K562 (cell line): ENCODE results near the gene STYXL1. TPM values are rescaled to one million over a fixed set of nuclear protein-coding genes. Genes with fewer than 3 reads are reported as not detected.

Experiments used
- ATAC-seq: fragments of 200-7000 bp; cut with Tn5 transposase; 3 replicates; pipeline ENCODE4 v1.9.1; 2020; ENCODE audit warnings: moderate library complexity
- BruUV-seq: library from RNA; stranded (reverse); fragments of 400-500 nt; replicated peaks from 2 replicates; lab custom pipeline; 2021; lab: Mats Ljungman, UMichigan
- CTCF ChIA-PET: fragments of 300-600 bp; formaldehyde crosslinking; extraction: SDS; loops from one replicate; lab custom pipeline; 2021; ENCODE audit warnings: low intra/inter-chr PET ratio; lab: Yijun Ruan, JAX
- POLR2A ChIA-PET: fragments of 300-600, 350-650 bp; sonication (Branson Sonifier 250); formaldehyde crosslinking; extraction: SDS; loops from one replicate; lab custom pipeline; 2021; ENCODE audit warnings: antibody characterized with exemption, inconsistent platforms; lab: Yijun Ruan, JAX
- DNase-seq, 4 experiments: peaks; one replicate each; pipeline versions ENCODE4 v3.0.0 to v3.0.0-alpha.2; 2011 to 2018; ENCODE audit warnings: low spot score in 3 of 4, mixed read lengths in 3 of 4; ENCODE audit errors: extremely low read depth in 1 of 4
- FAIRE-seq: peaks from 2 replicates; lab custom pipeline; 2011; peaks lifted over from hg19 to GRCh38; lab: Jason Lieb, UNC
- H2AFZ ChIP-seq: 2 replicates; pipeline ENCODE4 v1.6.0; 2011; ENCODE audit warnings: low read depth, low read length, control low read depth, inconsistent platforms
- H3K27ac ChIP-seq: fragments of 200-600 bp; 3 replicates; pipeline ENCODE4 v1.8.0; 2011; ENCODE audit warnings: low read depth, mild to moderate bottlenecking, control low read depth, inconsistent platforms, low read length, moderate library complexity, mixed read lengths; ENCODE audit errors: extremely low read depth
- H3K27me3 ChIP-seq, 2 experiments: fragments of 300-600 bp in 1 of 2; 2 replicates in 1 of 2; 3 replicates in 1 of 2; pipeline versions ENCODE4 v1.6.0 to v1.8.0; 2011; ENCODE audit warnings: inconsistent platforms in 2 of 2, low read length in 2 of 2, mild to moderate bottlenecking in 1 of 2, mixed read lengths in 1 of 2, moderate library complexity in 1 of 2; ENCODE audit not compliant: control insufficient read depth in 2 of 2, insufficient read depth in 2 of 2
- H3K36me3 ChIP-seq: fragments of 300-600 bp; 3 replicates; pipeline ENCODE4 v1.8.0; 2011; ENCODE audit warnings: mild to moderate bottlenecking, low read length, inconsistent platforms; ENCODE audit not compliant: control insufficient read depth, insufficient read depth
- H3K4me1 ChIP-seq, 2 experiments: fragments of 200-600 bp in 1 of 2; replicated peaks in 1 of 2; 2 replicates in 1 of 2; 3 replicates in 1 of 2; pipeline versions ENCODE4 v1.5.1 to v1.8.0; 2011; ENCODE audit warnings: inconsistent platforms in 2 of 2, low read length in 2 of 2, mild to moderate bottlenecking in 1 of 2, mixed read lengths in 1 of 2, moderate library complexity in 1 of 2; ENCODE audit not compliant: control insufficient read depth in 2 of 2, insufficient read depth in 2 of 2
- H3K4me2 ChIP-seq: 2 replicates; pipeline ENCODE4 v1.6.1; 2011; ENCODE audit warnings: low read length, control low read depth, inconsistent platforms, mixed read lengths; ENCODE audit not compliant: insufficient read depth
- H3K4me3 ChIP-seq: fragments of 200-600 bp; sonication (generic), shearing (Covaris generic); 2 replicates; pipeline ENCODE4 v1.5.1; 2016; ENCODE audit warnings: control low read depth, inconsistent platforms
- H3K79me2 ChIP-seq: fragments of 200-600 bp; 3 replicates; pipeline ENCODE4 v1.8.0; 2011; ENCODE audit warnings: low read length, inconsistent platforms; ENCODE audit not compliant: control insufficient read depth, insufficient read depth
- H3K9ac ChIP-seq, 2 experiments: 2 replicates each; pipeline versions ENCODE4 v1.6.0 to v1.6.1; 2011; ENCODE audit warnings: low read depth in 2 of 2, low read length in 2 of 2, control low read depth in 1 of 2, inconsistent platforms in 1 of 2, mild to moderate bottlenecking in 1 of 2, mixed read lengths in 1 of 2; ENCODE audit not compliant: insufficient read depth in 1 of 2
- H3K9me1 ChIP-seq: one replicate; pipeline ENCODE4 v1.6.0; 2011; ENCODE audit warnings: inconsistent platforms, mild to moderate bottlenecking, low read length, moderate library complexity; ENCODE audit not compliant: control insufficient read depth, insufficient read depth
- H3K9me3 ChIP-seq: replicated peaks from 2 replicates; pipeline ENCODE4 v1.5.1; 2011; ENCODE audit warnings: low read depth, low read length, inconsistent platforms; ENCODE audit not compliant: control insufficient read depth, insufficient read depth
- H4K20me1 ChIP-seq: replicated peaks from 2 replicates; pipeline ENCODE4 v1.6.1; 2011; ENCODE audit warnings: low read length, inconsistent platforms, mixed read lengths; ENCODE audit not compliant: control insufficient read depth, insufficient read depth
- ILK ChIP-seq: fragments of 450-650 bp; IDR thresholded peaks from 2 replicates; pipeline ENCODE4 v1.6.1; 2016; ENCODE audit warnings: missing genetic modification characterization, low read depth, mild to moderate bottlenecking, missing compliant biosample characterization, moderate library complexity, borderline replicate concordance
- LARP7 ChIP-seq: fragments of 450-650 bp; IDR thresholded peaks from 2 replicates; pipeline ENCODE4 v1.6.1; 2016
- MBD2 ChIP-seq: sonication (generic); IDR thresholded peaks from 2 replicates; pipeline ENCODE4 v1.6.1; 2016; ENCODE audit warnings: low read depth, borderline replicate concordance
- POLR2A ChIP-seq: fragments of 450-650 bp; conservative IDR thresholded peaks from 2 replicates; pipeline ENCODE4 v1.6.1; 2016
- RBM25 ChIP-seq: fragments of 200-400 bp; formaldehyde crosslinking; IDR thresholded peaks from 2 replicates; pipeline ENCODE4 v1.6.1; 2018; ENCODE audit warnings: low read length, low read depth, moderate library complexity; ENCODE audit not compliant: severe bottlenecking
- SRSF9 ChIP-seq: fragments of 200-400 bp; formaldehyde crosslinking; IDR thresholded peaks from 2 replicates; pipeline ENCODE4 v1.6.1; 2017; ENCODE audit warnings: low read depth, low read length, borderline replicate concordance
- TARDBP ChIP-seq: fragments of 450-650 bp; IDR thresholded peaks from 2 replicates; pipeline ENCODE4 v1.6.1; 2016
- WHSC1 ChIP-seq: IDR thresholded peaks from one replicate; pipeline ENCODE4 v1.6.1; 2012; ENCODE audit warnings: low read length, control low read depth, inconsistent platforms
- XRCC4 ChIP-seq: IDR thresholded peaks from one replicate; pipeline ENCODE4 v1.6.1; 2011; ENCODE audit not compliant: insufficient read depth, insufficient read length; ENCODE audit errors: extremely low read depth
- whole genome bisulfite sequencing: fragments of 100-300 bp; shearing (Covaris generic); methylation state at CpG from one replicate; pipeline ENCODE4 v1.1.6; 2016; ENCODE audit warnings: low coverage, mixed read lengths; ENCODE audit not compliant: insufficient coverage; ENCODE audit errors: missing lambda C conversion rate; 5-methylcytosine and 5-hydroxymethylcytosine counted together
- in situ Hi-C: fragments of 300-500 bp; cut with MboI; formaldehyde crosslinking; loops from 4 replicates; pipeline ENCODE4 v1.15.0; 2018; ENCODE audit warnings: inconsistent platforms, mixed read lengths
- intact Hi-C: fragments of 100-400 bp; cut with micrococcal nuclease; formaldehyde crosslinking; loops from 2 replicates; pipeline ENCODE4 v1.14.2; 2022
- polyA plus RNA-seq, 8 experiments: library from polyadenylated mRNA; depleted of rRNA in 4 of 8; stranded (reverse) in 5 of 8; unstranded in 3 of 8; fragments of >200 nt; fragmentation: Nextera tagmentation in 2 of 8; fragmentation: Illumina TruSeq in 1 of 8; extraction: Ambion mirVana in 2 of 8; extraction: Trizol in 1 of 8; gene quantifications; 2 replicates each; pipeline versions ENCODE4 v1.2.1 to v1.2.3, GENCODE V29; 2011 to 2014; ENCODE audit warnings: inconsistent platforms in 1 of 8, missing spikeins in 1 of 8
- total RNA-seq, 7 experiments: library from RNA; depleted of rRNA in 6 of 7; stranded (reverse); fragments of >200 nt in 6 of 7; fragmentation: Illumina TruSeq in 2 of 7; extraction: Trizol in 2 of 7; gene quantifications; 2 replicates each; pipeline versions ENCODE4 v1.2.1 to v1.2.3, GENCODE V29; 2011 to 2021; ENCODE audit warnings: low replicate concordance in 1 of 7
- TF ChIP-seq, protein P1 (sequence below): sonication (generic); formaldehyde crosslinking; IDR thresholded peaks from 2 replicates; pipeline ENCODE4 v1.8.0; 2023; ENCODE audit warnings: missing genetic modification reagents, mild to moderate bottlenecking, borderline replicate concordance

STYXL1 gene
- total and polyA plus RNA-seq, 9 of the 15 experiments (the other 6 are each of a cell fraction or from before 2014, with no cell fraction given) = 36.5 to 97.2 (median 49.9) TPM

DNA sequence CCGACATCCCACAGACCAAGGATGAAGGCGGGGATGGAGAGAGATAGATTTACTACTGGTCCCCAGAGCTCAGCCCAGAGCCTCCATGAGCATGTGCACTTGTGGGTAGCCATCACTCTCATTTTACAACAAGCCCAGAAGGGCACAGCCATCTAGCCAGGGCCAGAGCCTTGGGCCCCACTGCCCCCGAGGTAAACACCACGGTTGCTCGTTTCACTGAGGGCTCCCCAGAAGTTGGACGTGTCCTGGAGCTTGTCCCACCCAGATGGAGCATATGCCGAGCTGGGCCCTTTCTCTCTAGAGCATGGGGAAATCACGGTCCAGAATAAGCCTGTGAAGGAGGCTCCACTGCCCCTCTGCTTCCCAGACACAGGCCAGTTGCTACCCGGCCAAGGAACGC, 44.4 kb downstream of the STYXL1 start:
- no peak for ATAC-seq
- TF ChIP-seq WHSC1 (no peak), POLR2A (no peak), SRSF9 (no peak), TARDBP (no peak), XRCC4 (no peak), RBM25 (no peak)
- Histone ChIP-seq H3K4me2 (no peak overlapping the region), H3K27me3 (no peaks in the 10 kb centered on the region), H2AFZ (no peak overlapping the region), H3K4me3 (no peak overlapping the region), H4K20me1 (no peaks in the 10 kb centered on the region; the same call in 1 of the 2 replicates), H3K27ac (no peak overlapping the region), H3K9me1 (peaks cover 1% of the 10 kb centered on the region), H3K9me3 (no peaks in the 10 kb centered on the region), H3K79me2 (no peaks in the 10 kb centered on the region), H3K4me1 (peaks cover 0 to 5% of the 10 kb centered on the region in 2 experiments; a peak in 1 of 5 replicates), H3K9ac (no peak overlapping the region), H3K36me3 (peaks cover 35% of the 10 kb centered on the region)
- peak in 1 of 4 experiments; percentile 2 for DNase-seq
- BruUV-seq = no TSS peak
- in situ Hi-C loops (loop anchor here (25.0 kb wide), 1 partner anchor 566 kb away; no protein-coding TSS in a partner anchor), intact Hi-C loops (no loop called here)
- FAIRE-seq = no peak
- WGBS = 78% methylated on average over 8 of the region's 10 CpGs
- CTCF ChIA-PET = no interaction called here
- POLR2A ChIA-PET = no interaction called here

- ATAC-seq = no peak
- H3K4me1 ChIP-seq = peaks cover 0 to 5% of the 10 kb centered on the region in 2 experiments; a peak in 1 of 5 replicates
- no peak overlapping the region for H3K27ac ChIP-seq
- CTCF ChIA-PET = no interaction called here
- H3K9me3 ChIP-seq = no peaks in the 10 kb centered on the region
- FAIRE-seq = no peak
- no peak overlapping the region for H2AFZ ChIP-seq
- H3K36me3 ChIP-seq = peaks cover 35% of the 10 kb centered on the region
- POLR2A ChIA-PET = no interaction called here
- no peak overlapping the region for H3K4me3 ChIP-seq
- DNase-seq = no peak
- BruUV-seq = no TSS peak
- WGBS = 46% methylated on average over 3 of the region's 3 CpGs
- H3K4me2 ChIP-seq = no peak overlapping the region
- no peaks in the 10 kb centered on the region for H3K79me2 ChIP-seq
- no peaks in the 10 kb centered on the region for H3K27me3 ChIP-seq
- intact Hi-C loops = no loop called here
- in situ Hi-C loops = loop anchor here (25.0 kb wide), 1 partner anchor 566 kb away; no protein-coding TSS in a partner anchor
- no peaks in the 10 kb centered on the region; the same call in 1 of the 2 replicates for H4K20me1 ChIP-seq
- no peak overlapping the region for H3K9ac ChIP-seq
- H3K9me1 ChIP-seq = no peaks in the 10 kb centered on the region
- TF ChIP-seq LARP7 = no peak
- TF ChIP-seq MBD2 = no peak
- TF ChIP-seq, protein P1, sequence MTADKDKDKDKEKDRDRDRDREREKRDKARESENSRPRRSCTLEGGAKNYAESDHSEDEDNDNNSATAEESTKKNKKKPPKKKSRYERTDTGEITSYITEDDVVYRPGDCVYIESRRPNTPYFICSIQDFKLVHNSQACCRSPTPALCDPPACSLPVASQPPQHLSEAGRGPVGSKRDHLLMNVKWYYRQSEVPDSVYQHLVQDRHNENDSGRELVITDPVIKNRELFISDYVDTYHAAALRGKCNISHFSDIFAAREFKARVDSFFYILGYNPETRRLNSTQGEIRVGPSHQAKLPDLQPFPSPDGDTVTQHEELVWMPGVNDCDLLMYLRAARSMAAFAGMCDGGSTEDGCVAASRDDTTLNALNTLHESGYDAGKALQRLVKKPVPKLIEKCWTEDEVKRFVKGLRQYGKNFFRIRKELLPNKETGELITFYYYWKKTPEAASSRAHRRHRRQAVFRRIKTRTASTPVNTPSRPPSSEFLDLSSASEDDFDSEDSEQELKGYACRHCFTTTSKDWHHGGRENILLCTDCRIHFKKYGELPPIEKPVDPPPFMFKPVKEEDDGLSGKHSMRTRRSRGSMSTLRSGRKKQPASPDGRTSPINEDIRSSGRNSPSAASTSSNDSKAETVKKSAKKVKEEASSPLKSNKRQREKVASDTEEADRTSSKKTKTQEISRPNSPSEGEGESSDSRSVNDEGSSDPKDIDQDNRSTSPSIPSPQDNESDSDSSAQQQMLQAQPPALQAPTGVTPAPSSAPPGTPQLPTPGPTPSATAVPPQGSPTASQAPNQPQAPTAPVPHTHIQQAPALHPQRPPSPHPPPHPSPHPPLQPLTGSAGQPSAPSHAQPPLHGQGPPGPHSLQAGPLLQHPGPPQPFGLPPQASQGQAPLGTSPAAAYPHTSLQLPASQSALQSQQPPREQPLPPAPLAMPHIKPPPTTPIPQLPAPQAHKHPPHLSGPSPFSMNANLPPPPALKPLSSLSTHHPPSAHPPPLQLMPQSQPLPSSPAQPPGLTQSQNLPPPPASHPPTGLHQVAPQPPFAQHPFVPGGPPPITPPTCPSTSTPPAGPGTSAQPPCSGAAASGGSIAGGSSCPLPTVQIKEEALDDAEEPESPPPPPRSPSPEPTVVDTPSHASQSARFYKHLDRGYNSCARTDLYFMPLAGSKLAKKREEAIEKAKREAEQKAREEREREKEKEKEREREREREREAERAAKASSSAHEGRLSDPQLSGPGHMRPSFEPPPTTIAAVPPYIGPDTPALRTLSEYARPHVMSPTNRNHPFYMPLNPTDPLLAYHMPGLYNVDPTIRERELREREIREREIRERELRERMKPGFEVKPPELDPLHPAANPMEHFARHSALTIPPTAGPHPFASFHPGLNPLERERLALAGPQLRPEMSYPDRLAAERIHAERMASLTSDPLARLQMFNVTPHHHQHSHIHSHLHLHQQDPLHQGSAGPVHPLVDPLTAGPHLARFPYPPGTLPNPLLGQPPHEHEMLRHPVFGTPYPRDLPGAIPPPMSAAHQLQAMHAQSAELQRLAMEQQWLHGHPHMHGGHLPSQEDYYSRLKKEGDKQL (CRISPR knock-in tag) = no peak
- TF ChIP-seq ILK (tag) = no peak
Observed at GRCh38 chr7:76002822-76003221, 45.0 kb downstream of the STYXL1 start.
